ENCODE measurements around the gene RETREG1.
A peak's percentile ranks its signal among the peaks of the same experiment; 100 is the strongest.
"Not testable (repeated sequence)": the region's sequence is repeated elsewhere in the genome, so short reads cannot be mapped to it uniquely, and the experiment has no call there.

The RETREG1 gene

GRCh38 chr5:16483361-16483760 lies 133.4 kb downstream of the RETREG1 start:
- DNase-seq: no peak

GRCh38 chr5:16482891-16483290 lies 133.9 kb downstream of the RETREG1 start:
- DNase-seq: no peak

GRCh38 chr5:16480821-16481538 lies 135.8 kb downstream of the RETREG1 start:
- DNase-seq: no peak

- no peak for DNase-seq
Measured at GRCh38 chr5:16480144-16480543, 136.7 kb downstream of the RETREG1 start.

GRCh38 chr5:16477541-16477940 lies 139.3 kb downstream of the RETREG1 start:
- DNase-seq: no peak

- DNase-seq: not testable (repeated sequence)
Measured at GRCh38 chr5:16476417-16476816, 140.4 kb downstream of the RETREG1 start.

- DNase-seq: no peak
Measured at GRCh38 chr5:16471387-16471786, 145.4 kb downstream of the RETREG1 start.

GRCh38 chr5:16467363-16468219 lies 149.2 kb downstream of the RETREG1 start:
- DNase-seq: no peak

GRCh38 chr5:16465544-16466432 lies 151.0 kb downstream of the RETREG1 start, which contains the start of gene ZNF622:
ZNF622 (minus strand) TSS chr5:16465800; CDS start chr5:16465665, 135 bp downstream.
- DNase-seq: peak; percentile 78 to 86 (median 84)

- no peak for DNase-seq
Measured at GRCh38 chr5:16464664-16465543, 151.9 kb downstream of the RETREG1 start.

- DNase-seq: peak in 1 of 6 experiments; percentile 2
Measured at GRCh38 chr5:16464231-16464630, 152.6 kb downstream of the RETREG1 start.

- DNase-seq: no peak
Measured at GRCh38 chr5:16461782-16462181, 155.0 kb downstream of the RETREG1 start.

- DNase-seq: no peak
Measured at GRCh38 chr5:16461026-16461425, 155.8 kb downstream of the RETREG1 start.

- no peak for DNase-seq
Measured at GRCh38 chr5:16459451-16459850, 157.3 kb downstream of the RETREG1 start.

- no peak for DNase-seq
Measured at GRCh38 chr5:16457853-16458252, 158.9 kb downstream of the RETREG1 start.

- DNase-seq: no peak
Measured at GRCh38 chr5:16457451-16457850, 159.3 kb downstream of the RETREG1 start.

GRCh38 chr5:16456103-16456832 lies 160.5 kb downstream of the RETREG1 start:
- peak in 3 of 6 experiments; percentile 27 to 68 (median 67) for DNase-seq

- DNase-seq: no peak
Measured at GRCh38 chr5:16455668-16456067, 161.1 kb downstream of the RETREG1 start.

GRCh38 chr5:16454686-16455085 lies 162.1 kb downstream of the RETREG1 start:
- no peak for DNase-seq

GRCh38 chr5:16453609-16454008 lies 163.2 kb downstream of the RETREG1 start:
- DNase-seq: no peak

- DNase-seq: no peak
Measured at GRCh38 chr5:16450163-16450562, 166.6 kb downstream of the RETREG1 start.

Data from stimulated activated naive CD4-positive, alpha-beta T cell (primary cell).